Naive thymus-derived CD4-positive, alpha-beta T cell (primary cell): ENCODE results near the gene VTI1B. TPM values are rescaled to one million over a fixed set of nuclear protein-coding genes. Genes with fewer than 3 reads are reported as not detected.
"Not testable (repeated sequence)": the region's sequence is repeated elsewhere in the genome, so short reads cannot be mapped to it uniquely, and the experiment has no call there.

Experiments used
- ATAC-seq: fragments of 150-1000 bp; cut with Tn5 transposase; 2 replicates; pipeline ENCODE4 v1.10.0; 2021; ENCODE audit warnings: mild to moderate bottlenecking, moderate library complexity
- CTCF ChIA-PET: fragments of 350-600 bp; sonication (Branson Sonifier 250); formaldehyde crosslinking; loops from one replicate; lab custom pipeline; 2021; ENCODE audit warnings: antibody characterized with exemption; lab: Charles Lee
- POLR2A ChIA-PET: fragments of 350-600 bp; sonication (Branson Sonifier 250); formaldehyde crosslinking; loops from one replicate; lab custom pipeline; 2021; ENCODE audit warnings: antibody characterized with exemption, inconsistent platforms; lab: Charles Lee
- DNase-seq, 9 donors: peaks; one replicate each; pipeline versions ENCODE4 v3.0.0 to v3.0.0-alpha.2; 2020 to 2022; ENCODE audit warnings: mixed read lengths in 1 of 9
- H3K27ac ChIP-seq: one replicate; pipeline ENCODE4 v1.7.0; 2013; ENCODE audit warnings: mild to moderate bottlenecking, low read depth, low read length, moderate library complexity
- H3K27me3 ChIP-seq, 2 donors: one replicate each; pipeline ENCODE4 v1.7.0; 2013; ENCODE audit warnings: low read length in 2 of 2, mild to moderate bottlenecking in 2 of 2, moderate library complexity in 2 of 2; ENCODE audit not compliant: control insufficient read depth in 2 of 2, insufficient read depth in 2 of 2
- H3K36me3 ChIP-seq, 3 experiments: 1 replicate in 2 of 3; 2 replicates in 1 of 3; pipeline ENCODE4 v1.7.0; 2013; ENCODE audit warnings: low read length in 3 of 3, mild to moderate bottlenecking in 3 of 3, moderate library complexity in 1 of 3; ENCODE audit not compliant: insufficient read depth in 3 of 3, control insufficient read depth in 2 of 3
- H3K4me1 ChIP-seq, 2 donors: one replicate each; pipeline ENCODE4 v1.7.0; 2013; ENCODE audit warnings: low read length in 2 of 2, mild to moderate bottlenecking in 2 of 2, moderate library complexity in 1 of 2; ENCODE audit not compliant: control insufficient read depth in 2 of 2, insufficient read depth in 2 of 2
- H3K4me3 ChIP-seq: 2 replicates; pipeline ENCODE4 v1.7.0; 2013; ENCODE audit warnings: mild to moderate bottlenecking, low read length
- H3K9me3 ChIP-seq, 3 experiments: 1 replicate in 2 of 3; 2 replicates in 1 of 3; pipeline ENCODE4 v1.7.0; 2013; ENCODE audit warnings: low read length in 3 of 3; ENCODE audit not compliant: control insufficient read depth in 2 of 3
- H3K27ac Mint-ChIP-seq, 9 donors: one replicate each; pipeline ENCODE4 v1.8.0; 2020 to 2022; ENCODE audit warnings: mixed read lengths in 9 of 9, mild to moderate bottlenecking in 8 of 9, moderate library complexity in 5 of 9, inconsistent platforms in 2 of 9
- H3K27me3 Mint-ChIP-seq, 5 donors: one replicate each; pipeline ENCODE4 v1.8.0; 2021 to 2022; ENCODE audit warnings: mixed read lengths in 5 of 5, mild to moderate bottlenecking in 1 of 5
- H3K36me3 Mint-ChIP-seq, 5 donors: one replicate each; pipeline ENCODE4 v1.8.0; 2020 to 2022; ENCODE audit warnings: mixed read lengths in 5 of 5, mild to moderate bottlenecking in 3 of 5, inconsistent platforms in 1 of 5
- H3K4me1 Mint-ChIP-seq, 7 donors: one replicate each; pipeline ENCODE4 v1.8.0; 2020 to 2022; ENCODE audit warnings: mixed read lengths in 7 of 7, mild to moderate bottlenecking in 3 of 7, inconsistent platforms in 1 of 7
- H3K4me3 Mint-ChIP-seq, 10 donors: one replicate each; pipeline ENCODE4 v1.8.0; 2020 to 2022; ENCODE audit warnings: mild to moderate bottlenecking in 10 of 10, mixed read lengths in 10 of 10, moderate library complexity in 6 of 10, inconsistent platforms in 2 of 10
- H3K9me3 Mint-ChIP-seq, 11 donors: one replicate each; pipeline ENCODE4 v1.8.0; 2020 to 2022; ENCODE audit warnings: mixed read lengths in 11 of 11, mild to moderate bottlenecking in 4 of 11, inconsistent platforms in 1 of 11, moderate library complexity in 1 of 11
- intact Hi-C, 2 donors: fragments of 100-400 bp; cut with micrococcal nuclease; formaldehyde crosslinking; loops; one replicate each; pipeline ENCODE4 v1.15.1; 2023
- polyA plus RNA-seq, 2 donors: library from polyadenylated mRNA; unstranded; fragments of 300-500 nt; fragmentation: Illumina TruSeq; gene quantifications; one replicate each; pipeline ENCODE4 v1.2.3, GENCODE V29; 2021
- total RNA-seq, 6 experiments: library from RNA in 5 of 6; stranded (reverse) in 5 of 6; gene quantifications; 1 replicate in 5 of 6; 2 replicates in 1 of 6; pipeline ENCODE4 v1.2.3 and lab custom pipeline; 2021 to 2026

VTI1B gene
- total and polyA plus RNA-seq, 7 experiments from 2014 or later = 49.2 to 99.7 (median 65.9) TPM

DNA sequence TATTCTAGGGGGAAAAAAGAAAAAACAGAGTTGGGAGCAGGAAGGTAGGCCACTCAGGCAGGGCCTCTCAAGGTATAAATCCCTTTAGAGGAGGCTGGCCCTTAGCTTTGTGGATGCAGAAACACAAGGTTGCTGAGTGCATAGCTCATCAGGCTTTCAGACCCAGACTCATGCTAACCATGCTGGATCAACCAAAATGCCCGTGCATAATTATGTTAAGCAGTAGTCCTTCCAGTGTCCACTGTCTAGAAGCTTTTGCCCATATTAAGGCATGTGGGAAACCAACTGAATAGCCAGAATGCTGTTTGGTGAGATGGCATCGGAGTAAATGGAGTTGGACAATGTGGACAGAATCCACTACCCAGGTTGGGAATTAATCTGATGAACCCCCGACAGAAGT is 35.8 kb downstream of the VTI1B start:
- H3K36me3 Mint-ChIP-seq = peaks cover 0 to 13% (median 2%) of the 10 kb centered on the region in 5 donors
- ChIA-PET POLR2A (no interaction called here), CTCF (no interaction called here)
- H3K4me1 Mint-ChIP-seq = peaks cover 0 to 5% (median 0%) of the 10 kb centered on the region in 7 donors
- no peaks in the 10 kb centered on the region for H3K9me3 Mint-ChIP-seq
- no peak overlapping the region for H3K4me3 Mint-ChIP-seq
- no peaks in the 10 kb centered on the region for H3K27me3 Mint-ChIP-seq
- no peaks in the 10 kb centered on the region for H3K36me3 ChIP-seq
- DNase-seq (no peak), ATAC-seq (no peak)
- no peaks in the 10 kb centered on the region for H3K27me3 ChIP-seq
- H3K4me3 ChIP-seq = no peak overlapping the region
- no peak overlapping the region for H3K27ac ChIP-seq
- H3K4me1 ChIP-seq = no peaks in the 10 kb centered on the region
- no peaks in the 10 kb centered on the region for H3K9me3 ChIP-seq
- intact Hi-C loops = no loop called here
- H3K27ac Mint-ChIP-seq = no peak overlapping the region

DNA sequence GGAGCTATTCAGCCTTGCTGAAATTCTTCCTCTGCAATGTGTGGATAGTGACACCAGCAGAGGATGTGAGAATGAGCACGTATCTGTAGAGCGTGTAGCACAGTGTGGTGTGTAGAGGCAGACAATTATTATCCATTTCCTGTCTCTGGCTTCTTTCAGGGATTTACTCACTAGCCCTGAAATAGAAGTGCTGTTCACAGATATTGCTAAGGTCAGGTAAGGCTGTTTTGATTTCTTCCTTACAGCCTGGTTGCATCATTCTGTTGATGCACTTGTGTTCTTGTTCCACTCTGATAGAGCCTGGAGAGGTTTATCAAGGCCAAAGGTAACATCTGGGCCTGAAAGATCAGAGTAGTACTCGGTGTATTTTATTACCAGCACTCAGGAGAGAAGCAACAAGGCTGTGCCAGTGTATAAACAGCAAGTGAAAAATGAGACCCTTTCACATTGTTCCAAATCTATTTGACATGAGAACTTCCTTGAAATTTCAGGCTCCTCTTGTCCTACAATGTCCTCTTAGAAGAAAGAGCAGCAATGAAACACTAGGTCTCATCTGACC is 38.0 kb downstream of the VTI1B start:
- no peak overlapping the region for H3K4me3 Mint-ChIP-seq
- ChIA-PET POLR2A (no interaction called here), CTCF (no interaction called here)
- peaks cover 0 to 20% (median 8%) of the 10 kb centered on the region in 5 donors for H3K36me3 Mint-ChIP-seq
- no peak overlapping the region for H3K4me3 ChIP-seq
- DNase-seq = no peak
- H3K4me1 ChIP-seq = no peaks in the 10 kb centered on the region
- intact Hi-C loops = no loop called here
- no peaks in the 10 kb centered on the region for H3K9me3 ChIP-seq
- H3K27ac ChIP-seq = no peak overlapping the region
- no peaks in the 10 kb centered on the region for H3K9me3 Mint-ChIP-seq
- H3K27ac Mint-ChIP-seq = no peak overlapping the region
- peaks cover 0 to 2% (median 0%) of the 10 kb centered on the region in 7 donors for H3K4me1 Mint-ChIP-seq
- ATAC-seq = no peak
- H3K27me3 Mint-ChIP-seq = no peaks in the 10 kb centered on the region
- H3K36me3 ChIP-seq = no peaks in the 10 kb centered on the region
- H3K27me3 ChIP-seq = no peaks in the 10 kb centered on the region

DNA sequence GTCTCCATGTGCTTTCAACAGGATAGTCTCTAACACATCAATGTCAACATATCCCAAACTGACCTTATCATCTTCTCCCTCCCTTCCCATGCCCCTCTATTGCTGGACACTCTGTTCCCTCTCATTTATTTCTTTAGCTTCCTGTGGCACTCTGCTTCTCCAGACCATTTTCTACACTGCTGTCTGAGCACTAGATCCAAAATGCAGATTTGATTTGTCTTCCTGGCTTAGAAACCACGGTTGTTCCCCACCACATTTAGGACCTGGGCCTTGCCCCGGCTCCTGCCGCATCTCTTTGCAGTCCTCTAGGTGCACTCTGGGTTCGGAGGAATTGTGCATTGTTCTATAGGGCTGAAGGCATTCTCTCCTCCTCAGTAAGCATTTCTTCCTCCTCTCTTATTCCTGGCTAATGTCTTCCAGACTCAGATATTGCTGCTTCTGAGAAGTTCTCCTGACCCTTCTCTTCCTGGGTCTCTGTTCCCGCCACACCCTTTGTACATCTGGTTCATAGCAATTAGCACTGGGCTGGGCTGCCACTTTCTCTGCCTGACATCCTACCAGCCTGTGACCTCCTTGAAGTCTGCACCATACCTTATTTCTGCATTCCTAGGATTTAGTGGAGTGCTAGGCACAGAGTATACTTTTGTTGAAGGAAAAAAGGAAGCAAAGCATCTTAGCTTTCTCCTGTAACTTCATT is 40.8 kb downstream of the VTI1B start:
- peaks cover 0 to 2% (median 0%) of the 10 kb centered on the region in 7 donors for H3K4me1 Mint-ChIP-seq
- DNase-seq = no peak
- no peaks in the 10 kb centered on the region for H3K36me3 ChIP-seq
- no peaks in the 10 kb centered on the region for H3K4me1 ChIP-seq
- H3K4me3 ChIP-seq = no peak overlapping the region
- H3K9me3 Mint-ChIP-seq = no peaks in the 10 kb centered on the region
- POLR2A ChIA-PET = no interaction called here
- no peak overlapping the region for H3K4me3 Mint-ChIP-seq
- H3K27ac ChIP-seq = no peak overlapping the region
- intact Hi-C loops = no loop called here
- H3K27ac Mint-ChIP-seq = no peak overlapping the region
- H3K9me3 ChIP-seq = no peaks in the 10 kb centered on the region
- no peaks in the 10 kb centered on the region for H3K27me3 ChIP-seq
- H3K27me3 Mint-ChIP-seq = no peaks in the 10 kb centered on the region
- no peak for ATAC-seq
- H3K36me3 Mint-ChIP-seq = peaks cover 0 to 25% (median 8%) of the 10 kb centered on the region in 5 donors
- CTCF ChIA-PET = no interaction called here

DNA sequence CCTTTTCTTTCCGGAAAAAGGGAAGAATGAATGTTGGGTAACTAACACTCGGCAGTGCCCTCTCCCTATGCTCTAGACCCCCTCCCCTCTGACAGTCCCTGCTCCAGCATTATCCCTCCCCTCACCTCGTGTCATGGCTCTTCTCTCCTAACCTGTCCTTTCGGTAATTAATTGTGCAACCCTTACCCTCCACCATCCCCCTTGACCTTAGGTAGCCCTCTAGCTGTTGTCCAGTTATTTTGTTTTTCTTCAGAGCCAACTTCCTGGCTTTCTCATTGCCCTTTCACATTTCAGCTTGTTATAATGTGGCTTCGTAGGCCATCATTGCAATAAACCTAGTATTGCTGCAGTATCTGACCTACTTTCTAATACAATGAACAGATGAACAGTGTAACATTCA is 43.5 kb downstream of the VTI1B start:
- no peaks in the 10 kb centered on the region for H3K9me3 ChIP-seq
- no peak overlapping the region for H3K4me3 ChIP-seq
- no peaks in the 10 kb centered on the region for H3K9me3 Mint-ChIP-seq
- no peak overlapping the region for H3K4me3 Mint-ChIP-seq
- ATAC-seq (no peak), DNase-seq (no peak)
- H3K4me1 Mint-ChIP-seq = peaks cover 0 to 2% (median 0%) of the 10 kb centered on the region in 7 donors
- peaks cover 0 to 25% (median 8%) of the 10 kb centered on the region in 5 donors for H3K36me3 Mint-ChIP-seq
- no peaks in the 10 kb centered on the region for H3K4me1 ChIP-seq
- intact Hi-C loops = no loop called here
- H3K27me3 ChIP-seq = no peaks in the 10 kb centered on the region
- H3K27me3 Mint-ChIP-seq = no peaks in the 10 kb centered on the region
- ChIA-PET POLR2A (interaction anchor here (1.6 kb wide), 1 partner anchor 11 kb away, joined by 4 read pairs; the partner anchor contains the start of gene ARG2), CTCF (no interaction called here)
- H3K36me3 ChIP-seq = no peaks in the 10 kb centered on the region
- no peak overlapping the region for H3K27ac Mint-ChIP-seq
- no peak overlapping the region for H3K27ac ChIP-seq

DNA sequence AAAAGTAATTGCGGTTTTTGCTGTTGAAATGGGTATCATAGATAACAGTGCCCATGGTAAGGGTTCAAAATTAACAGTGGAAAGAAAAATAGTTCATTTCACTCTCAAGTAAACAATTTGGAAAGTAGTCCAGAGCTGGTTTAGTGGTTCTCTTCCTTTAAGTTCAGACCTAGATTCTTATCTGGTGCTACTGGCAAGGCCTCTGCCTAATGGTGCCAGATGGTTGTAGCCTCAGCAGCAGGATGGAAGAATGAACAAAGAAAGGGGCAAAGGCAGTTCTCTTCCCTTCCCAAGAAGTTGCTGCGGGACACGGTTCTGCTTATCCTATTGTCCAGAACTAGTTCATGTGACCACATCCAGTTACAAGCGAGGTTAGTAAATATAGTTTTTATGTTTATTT is 44.2 kb downstream of the VTI1B start:
- Mint-ChIP-seq H3K27ac (no peak overlapping the region), H3K4me3 (no peak overlapping the region), H3K27me3 (no peaks in the 10 kb centered on the region), H3K9me3 (no peaks in the 10 kb centered on the region), H3K36me3 (peaks cover 0 to 25% (median 8%) of the 10 kb centered on the region in 5 donors), H3K4me1 (peaks cover 0 to 2% (median 0%) of the 10 kb centered on the region in 7 donors)
- DNase-seq (no peak), ATAC-seq (no peak)
- intact Hi-C loops = no loop called here
- Histone ChIP-seq H3K27ac (no peak overlapping the region), H3K4me3 (no peak overlapping the region), H3K36me3 (no peaks in the 10 kb centered on the region), H3K4me1 (no peaks in the 10 kb centered on the region), H3K27me3 (no peaks in the 10 kb centered on the region), H3K9me3 (no peaks in the 10 kb centered on the region)
- POLR2A ChIA-PET = interaction anchor here (1.6 kb wide), 1 partner anchor 10 kb away, joined by 4 read pairs; the partner anchor contains the start of gene ARG2
- CTCF ChIA-PET = no interaction called here

DNA sequence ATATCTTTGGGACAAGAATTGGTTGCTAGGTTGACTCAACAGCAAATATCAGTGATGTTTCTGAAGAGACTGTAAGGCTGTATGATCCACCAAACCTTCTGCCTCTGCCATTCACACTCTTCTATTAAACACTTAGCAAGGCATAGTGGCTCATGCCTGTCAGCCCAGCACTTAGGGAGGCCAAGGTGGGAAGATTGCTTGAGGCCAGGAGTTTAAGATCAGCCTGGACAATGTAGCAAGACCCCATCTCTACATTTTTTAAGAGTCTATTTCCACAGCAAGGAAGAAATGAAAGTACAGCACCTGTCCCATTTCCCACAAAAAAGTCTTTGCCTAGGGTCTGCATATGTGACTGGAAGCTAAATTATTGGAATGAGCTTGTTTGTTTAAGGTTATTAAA is 46.9 kb downstream of the VTI1B start:
- H3K36me3 Mint-ChIP-seq = peaks cover 0 to 14% (median 4%) of the 10 kb centered on the region in 5 donors
- H3K27ac ChIP-seq = no peak overlapping the region
- H3K9me3 ChIP-seq = no peaks in the 10 kb centered on the region
- peaks cover 0 to 8% of the 10 kb centered on the region in 2 donors for H3K4me1 ChIP-seq
- H3K27me3 Mint-ChIP-seq = no peaks in the 10 kb centered on the region
- H3K36me3 ChIP-seq = no peaks in the 10 kb centered on the region
- H3K27me3 ChIP-seq = no peaks in the 10 kb centered on the region
- ChIA-PET CTCF (no interaction called here), POLR2A (no interaction called here)
- peaks cover 6 to 14% (median 9%) of the 10 kb centered on the region in 7 donors for H3K4me1 Mint-ChIP-seq
- ATAC-seq = no peak
- no peak overlapping the region for H3K4me3 ChIP-seq
- no peaks in the 10 kb centered on the region for H3K9me3 Mint-ChIP-seq
- DNase-seq = no peak
- no peak overlapping the region for H3K4me3 Mint-ChIP-seq
- intact Hi-C loops = no loop called here
- no peak overlapping the region for H3K27ac Mint-ChIP-seq

DNA sequence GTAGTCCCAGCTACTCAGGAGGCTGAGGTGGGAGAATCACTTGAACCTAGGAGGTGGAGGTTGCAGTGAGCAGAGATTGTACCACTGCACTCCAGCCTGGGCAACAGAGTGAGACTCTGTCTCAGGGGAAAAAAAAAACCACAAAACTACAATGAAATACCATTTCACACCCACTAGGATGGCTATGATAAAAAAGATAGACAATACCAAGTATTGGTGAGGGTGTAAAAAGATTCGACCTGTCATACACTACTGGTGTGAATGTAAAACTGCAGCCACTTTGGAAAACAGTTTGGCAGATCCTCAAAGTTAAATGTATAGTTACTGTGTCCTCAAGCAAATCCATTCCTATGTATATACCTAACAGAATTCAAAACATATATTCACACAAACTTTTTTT is 48.3 kb downstream of the VTI1B start:
- not testable (repeated sequence) for DNase-seq, H3K9me3 Mint-ChIP-seq, ATAC-seq

More for the DNA sequence above, 48.3 kb downstream of the VTI1B start:
- H3K4me1 ChIP-seq, intact Hi-C loops, POLR2A ChIA-PET, H3K27me3 ChIP-seq, H3K9me3 ChIP-seq, H3K36me3 Mint-ChIP-seq, H3K36me3 ChIP-seq, H3K4me3 Mint-ChIP-seq, CTCF ChIA-PET, H3K27ac Mint-ChIP-seq, H3K27ac ChIP-seq, H3K27me3 Mint-ChIP-seq, H3K4me3 ChIP-seq: not testable (repeated sequence)
- peaks cover 4 to 17% (median 16%) of the 10 kb centered on the region in 7 donors for H3K4me1 Mint-ChIP-seq
